Activated CD8-positive, alpha-beta memory T cell treated with anti-CD3 and anti-CD28 coated beads, Interleukin-2, amount 50 U/mL, for 24 hours (primary cell): Measurements from ENCODE around the gene BCL2L12.
"Not testable (repeated sequence)": the region's sequence is repeated elsewhere in the genome, so short reads cannot be mapped to it uniquely, and the experiment has no call there.

Experiments
- DNase-seq: peaks from one replicate; pipeline ENCODE4 v3.0.0-alpha.2; 2020; ENCODE audit errors: extremely low read depth

BCL2L12 gene

DNA sequence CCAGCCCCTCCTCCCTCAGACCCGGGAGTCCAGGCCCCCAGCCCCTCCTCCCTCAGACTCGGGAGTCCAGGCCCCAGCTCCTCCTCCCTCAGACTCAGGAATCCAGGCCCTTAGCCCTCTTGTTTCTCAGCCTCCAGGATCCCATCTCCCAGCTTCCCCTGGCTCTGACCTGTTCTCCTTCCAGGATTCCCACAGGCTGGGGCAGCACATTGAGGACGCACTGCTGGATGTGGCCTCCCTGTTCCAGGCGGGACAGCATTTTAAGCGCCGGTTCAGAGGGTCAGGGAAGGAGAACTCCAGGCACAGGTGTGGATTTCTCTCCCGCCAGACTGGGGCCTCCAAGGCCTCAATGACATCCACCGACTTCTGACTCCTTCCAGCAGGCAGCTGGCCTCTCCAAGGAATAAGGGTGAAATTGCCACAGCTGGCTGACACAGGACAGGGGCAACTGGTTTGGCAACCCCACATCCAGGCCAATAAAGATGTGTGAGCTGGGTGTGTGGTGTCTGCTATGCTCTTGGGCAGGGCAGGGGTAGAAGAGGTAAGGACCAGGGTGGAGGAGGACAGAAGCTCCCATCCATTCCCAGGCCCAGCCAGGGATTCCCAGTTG lies 47.6 kb downstream of the BCL2L12 start:
- no peak for DNase-seq

DNA sequence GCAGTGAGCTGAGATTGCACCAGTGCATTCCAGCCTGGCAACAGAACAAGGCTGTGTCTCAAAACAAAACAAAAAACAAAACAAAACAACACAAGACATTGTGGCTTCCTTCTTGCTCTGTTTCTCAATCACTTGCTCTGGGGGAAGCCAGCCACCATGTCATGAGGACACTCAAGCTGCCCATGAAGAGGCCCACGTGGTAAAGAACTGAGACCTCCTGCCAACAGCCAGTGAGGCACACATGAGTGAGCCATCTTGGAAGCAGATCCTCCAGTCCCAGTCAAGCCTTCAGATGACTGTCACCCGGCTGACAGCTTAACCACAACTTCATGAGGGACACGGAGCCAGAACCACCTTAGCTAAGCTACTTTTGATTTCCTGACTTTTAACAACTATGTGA lies 50.4 kb downstream of the BCL2L12 start:
- no peak for DNase-seq

DNA sequence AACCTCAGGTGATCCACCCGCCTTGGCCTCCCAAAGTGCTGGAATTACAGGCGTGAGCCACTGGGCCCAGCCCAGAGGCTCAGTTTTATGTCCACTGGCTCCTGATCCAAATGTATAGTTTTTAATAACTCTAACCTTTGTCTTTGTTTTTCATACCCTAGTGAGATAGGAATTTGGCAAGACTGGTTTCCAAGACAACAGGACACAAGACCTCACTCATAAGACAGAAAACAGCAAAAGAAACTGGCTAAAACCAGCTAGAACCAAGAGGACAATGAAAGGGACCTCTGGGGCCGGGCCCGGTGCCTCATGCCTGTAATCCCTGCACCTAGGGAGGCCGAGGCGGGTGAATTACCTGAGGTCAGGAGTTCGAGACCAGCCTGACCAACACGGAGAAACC lies 52.8 kb downstream of the BCL2L12 start:
- no peak for DNase-seq

DNA sequence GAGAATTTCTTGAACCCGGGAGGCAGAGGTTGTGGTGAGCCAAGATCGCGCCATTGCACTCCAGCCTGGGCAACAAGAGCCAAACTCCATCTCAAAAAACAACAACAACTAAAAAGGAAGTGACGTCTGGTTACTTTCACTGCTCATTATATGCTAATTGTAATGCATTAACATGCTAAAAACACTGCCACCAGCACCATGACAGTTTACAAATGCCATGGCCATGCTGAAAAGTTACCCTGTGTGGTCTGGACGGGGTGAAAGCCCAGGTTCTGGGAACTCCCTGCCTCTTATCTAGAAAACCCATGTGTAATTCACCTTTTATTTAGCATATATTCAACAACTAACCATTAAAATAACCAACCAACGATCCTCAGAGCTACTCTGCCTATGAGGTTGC lies 53.3 kb downstream of the BCL2L12 start:
- DNase-seq = no peak

DNA sequence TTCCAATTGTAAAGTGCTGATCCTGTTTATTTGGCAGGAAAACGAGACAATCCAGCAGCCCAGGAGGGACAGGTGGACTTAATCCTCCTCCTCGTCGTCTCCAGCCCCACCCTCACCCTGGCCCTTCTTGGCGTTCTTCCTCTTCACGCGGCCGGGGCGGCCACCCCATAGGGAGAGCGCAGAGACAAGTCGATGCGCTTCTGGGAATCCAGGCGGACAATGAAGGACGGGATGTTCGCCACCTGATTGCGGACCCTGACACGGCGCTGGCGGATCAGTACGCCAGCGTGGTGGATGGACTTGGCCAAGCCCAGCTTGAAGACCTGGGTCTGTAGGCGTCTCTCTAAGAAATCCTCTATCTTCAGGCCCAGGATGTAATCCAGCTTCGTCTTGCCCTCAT lies 53.7 kb downstream of the BCL2L12 start:
- not testable (repeated sequence) for DNase-seq
